Keratinocyte (primary cell): Measurements from ENCODE around the gene ABCC8. TPM values are rescaled to one million over a fixed set of nuclear protein-coding genes. Genes with fewer than 3 reads are reported as not detected.

Experiments used
- DNase-seq: peaks from one replicate; pipeline ENCODE4 v3.0.0-alpha.2; 2011; ENCODE audit warnings: low read depth, missing footprints, low spot score
- FAIRE-seq: peaks from 2 replicates; lab custom pipeline; 2011; peaks lifted over from hg19 to GRCh38; lab: Jason Lieb, UNC
- H2AFZ ChIP-seq: 2 replicates; pipeline ENCODE4 v1.6.0; 2012; ENCODE audit warnings: low read length, control low read depth, inconsistent platforms; ENCODE audit not compliant: control insufficient read depth
- H3K27ac ChIP-seq: 2 replicates; pipeline ENCODE4 v1.5.1; 2011; ENCODE audit warnings: low read length; ENCODE audit not compliant: control insufficient read depth, insufficient read depth
- H3K27me3 ChIP-seq: 3 replicates; pipeline ENCODE4 v1.6.0; 2011; ENCODE audit warnings: low read length; ENCODE audit not compliant: control insufficient read depth, insufficient read depth; ENCODE audit errors: extremely low read depth
- H3K36me3 ChIP-seq, 2 experiments: 2 replicates in 1 of 2; 3 replicates in 1 of 2; pipeline ENCODE4 v1.5.1; 2011; ENCODE audit warnings: low read length in 2 of 2, mild to moderate bottlenecking in 1 of 2; ENCODE audit not compliant: control insufficient read depth in 2 of 2, insufficient read depth in 2 of 2; ENCODE audit errors: extremely low read depth in 1 of 2
- H3K4me1 ChIP-seq: 3 replicates; pipeline ENCODE4 v1.5.1; 2011; ENCODE audit warnings: low read length; ENCODE audit not compliant: control insufficient read depth, insufficient read depth; ENCODE audit errors: extremely low read depth
- H3K4me2 ChIP-seq: 3 replicates; pipeline ENCODE4 v1.6.0; 2011; ENCODE audit warnings: low read depth, low read length; ENCODE audit not compliant: control insufficient read depth, insufficient read depth; ENCODE audit errors: extremely low read depth
- H3K4me3 ChIP-seq, 3 experiments: fragments of 200-600 bp in 1 of 3; sonication (generic) in 1 of 3; 2 replicates in 2 of 3; 3 replicates in 1 of 3; pipeline ENCODE4 v1.5.1; 2011 to 2016; ENCODE audit warnings: low read length in 3 of 3, mild to moderate bottlenecking in 3 of 3, control low read depth in 2 of 3, inconsistent platforms in 1 of 3, low read depth in 1 of 3, mixed read lengths in 1 of 3, mixed run types in 1 of 3, moderate library complexity in 1 of 3; ENCODE audit not compliant: control insufficient read depth in 2 of 3, insufficient read depth in 2 of 3; ENCODE audit errors: extremely low read depth in 1 of 3
- H3K79me2 ChIP-seq: 2 replicates; pipeline ENCODE4 v1.6.0; 2012; ENCODE audit warnings: low read length; ENCODE audit not compliant: control insufficient read depth, insufficient read depth
- H3K9ac ChIP-seq: 3 replicates; pipeline ENCODE4 v1.6.0; 2011; ENCODE audit warnings: low read length; ENCODE audit not compliant: control insufficient read depth, insufficient read depth; ENCODE audit errors: extremely low read depth
- H3K9me1 ChIP-seq: 3 replicates; pipeline ENCODE4 v1.6.0; 2011; ENCODE audit warnings: low read length; ENCODE audit not compliant: control insufficient read depth, insufficient read depth; ENCODE audit errors: extremely low read depth
- H3K9me3 ChIP-seq: 2 replicates; pipeline ENCODE4 v1.5.1; 2012; ENCODE audit warnings: low read depth, low read length; ENCODE audit not compliant: control insufficient read depth
- H4K20me1 ChIP-seq: 3 replicates; pipeline ENCODE4 v1.6.0; 2011; ENCODE audit warnings: low read length; ENCODE audit not compliant: control insufficient read depth, insufficient read depth; ENCODE audit errors: extremely low read depth
- EZH2 ChIP-seq: IDR thresholded peaks from one replicate; pipeline ENCODE4 v1.6.1; 2012; ENCODE audit warnings: inconsistent platforms, mild to moderate bottlenecking, low read length, moderate library complexity
- dilution Hi-C: fragments of 300-500 bp; cut with MboI; formaldehyde crosslinking; loops from one replicate; pipeline ENCODE4 v1.7.0; 2020; ENCODE audit warnings: low sequenced_read_pairs; ENCODE audit not compliant: extremely low pct_ligation_motif_present
- polyA plus RNA-seq, 5 experiments: library from polyadenylated mRNA; depleted of rRNA in 3 of 5; stranded (reverse) in 3 of 5; stranded (forward) in 1 of 5; unstranded in 1 of 5; fragments of >200 nt; gene quantifications; 1 replicate in 1 of 5; 2 replicates in 3 of 5; 3 replicates in 1 of 5; pipeline versions ENCODE4 v1.2.1 to v1.2.3, GENCODE V29; 2011 to 2012; ENCODE audit warnings: missing spikeins in 2 of 5, low read depth in 1 of 5, low replicate concordance in 1 of 5
- TF ChIP-seq, protein P1 (sequence below), 3 experiments: IDR thresholded peaks in 1 of 3; conservative IDR thresholded peaks in 1 of 3; optimal IDR thresholded peaks in 1 of 3; 2 replicates in 2 of 3; 3 replicates in 1 of 3; pipeline versions ENCODE3 to v1.5.1; 2011; ENCODE audit warnings: low read length in 3 of 3, mild to moderate bottlenecking in 3 of 3, moderate library complexity in 2 of 3, control low read depth in 1 of 3, inconsistent platforms in 1 of 3; ENCODE audit not compliant: insufficient read depth in 2 of 3; ENCODE audit errors: extremely low read depth in 1 of 3

Gene ABCC8
- polyA plus RNA-seq, 1 donor (not counting 4 experiments of a cell fraction or from before 2014, with no cell fraction given), result not detected

GRCh38 chr11:17351172-17351509 is 125.5 kb downstream of the ABCC8 start:
- H3K9me1 ChIP-seq, result no peaks in the 10 kb centered on the region
- dilution Hi-C loops, result no loop called here

DNA sequence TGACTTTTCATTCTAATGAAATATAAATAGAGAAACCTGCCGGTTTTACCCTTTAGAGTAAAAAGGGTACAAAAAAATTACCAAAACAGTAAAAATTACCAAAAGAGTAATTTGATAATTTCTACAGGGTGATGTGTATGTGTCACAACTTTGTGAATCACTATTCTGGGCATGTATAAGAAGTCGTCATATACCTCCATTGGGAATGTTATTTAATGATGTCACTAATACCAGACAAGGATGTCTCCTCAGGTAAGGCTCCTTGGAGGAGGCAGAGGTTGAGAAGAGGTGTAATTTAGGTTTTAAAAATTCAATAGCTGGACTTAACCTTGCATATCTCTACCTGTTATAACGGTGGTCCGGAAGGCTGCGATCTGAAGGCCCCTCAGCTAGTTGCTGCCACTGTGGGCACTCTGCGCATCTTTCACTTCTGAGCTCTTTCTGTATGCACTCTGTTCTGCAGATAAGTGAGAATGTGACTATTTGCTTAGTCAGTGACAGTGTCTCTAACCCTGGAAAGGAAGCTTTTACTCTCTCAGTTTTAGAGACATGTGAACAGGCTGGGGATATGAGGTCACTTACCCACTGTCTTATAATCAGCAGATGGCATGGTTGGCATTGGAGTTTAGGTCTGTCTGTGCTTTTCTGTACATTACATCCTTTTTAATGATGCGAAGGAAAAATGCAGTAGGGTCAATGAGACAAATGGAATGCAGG is 126.0 kb downstream of the ABCC8 start:
- Histone ChIP-seq H3K4me1 (peaks cover 10% of the 10 kb centered on the region), H3K9ac (no peak overlapping the region), H4K20me1 (no peaks in the 10 kb centered on the region), H3K9me1 (no peaks in the 10 kb centered on the region), H3K79me2 (no peaks in the 10 kb centered on the region), H3K27ac (no peak overlapping the region), H3K4me3 (no peak overlapping the region), H3K36me3 (no peaks in the 10 kb centered on the region), H3K9me3 (no peaks in the 10 kb centered on the region), H3K27me3 (no peaks in the 10 kb centered on the region), H2AFZ (no peak overlapping the region), H3K4me2 (no peak overlapping the region)
- TF ChIP-seq, protein P1, sequence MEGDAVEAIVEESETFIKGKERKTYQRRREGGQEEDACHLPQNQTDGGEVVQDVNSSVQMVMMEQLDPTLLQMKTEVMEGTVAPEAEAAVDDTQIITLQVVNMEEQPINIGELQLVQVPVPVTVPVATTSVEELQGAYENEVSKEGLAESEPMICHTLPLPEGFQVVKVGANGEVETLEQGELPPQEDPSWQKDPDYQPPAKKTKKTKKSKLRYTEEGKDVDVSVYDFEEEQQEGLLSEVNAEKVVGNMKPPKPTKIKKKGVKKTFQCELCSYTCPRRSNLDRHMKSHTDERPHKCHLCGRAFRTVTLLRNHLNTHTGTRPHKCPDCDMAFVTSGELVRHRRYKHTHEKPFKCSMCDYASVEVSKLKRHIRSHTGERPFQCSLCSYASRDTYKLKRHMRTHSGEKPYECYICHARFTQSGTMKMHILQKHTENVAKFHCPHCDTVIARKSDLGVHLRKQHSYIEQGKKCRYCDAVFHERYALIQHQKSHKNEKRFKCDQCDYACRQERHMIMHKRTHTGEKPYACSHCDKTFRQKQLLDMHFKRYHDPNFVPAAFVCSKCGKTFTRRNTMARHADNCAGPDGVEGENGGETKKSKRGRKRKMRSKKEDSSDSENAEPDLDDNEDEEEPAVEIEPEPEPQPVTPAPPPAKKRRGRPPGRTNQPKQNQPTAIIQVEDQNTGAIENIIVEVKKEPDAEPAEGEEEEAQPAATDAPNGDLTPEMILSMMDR (optimal IDR thresholded peaks at IDR 0.05 in 1 of 3, IDR thresholded peaks at IDR 0.05 in 1 of 3, conservative IDR thresholded peaks at IDR 0.05 in 1 of 3; ENCODE audit: extremely low read depth in 1 of 3, insufficient read depth in 2 of 3, low read length in 3 of 3), result no peak
- TF ChIP-seq EZH2, result no peak
- no peak for FAIRE-seq
- dilution Hi-C loops, result no loop called here
- no peak for DNase-seq

More at GRCh38 chr11:17351172-17351509, 125.5 kb downstream of the ABCC8 start:
- Histone ChIP-seq H3K36me3 (no peaks in the 10 kb centered on the region), H3K4me3 (peak overlapping the region; percentile 43 to 52 (median 51)), H3K79me2 (no peaks in the 10 kb centered on the region), H3K4me2 (peak overlapping the region; percentile 76), H2AFZ (no peak overlapping the region), H4K20me1 (no peaks in the 10 kb centered on the region), H3K27ac (no peak overlapping the region), H3K4me1 (peaks cover 10% of the 10 kb centered on the region), H3K27me3 (no peaks in the 10 kb centered on the region), H3K9ac (peak overlapping the region; percentile 78), H3K9me3 (no peaks in the 10 kb centered on the region)
- TF ChIP-seq, protein P1 (optimal IDR thresholded peaks at IDR 0.05 in 1 of 3, IDR thresholded peaks at IDR 0.05 in 1 of 3, conservative IDR thresholded peaks at IDR 0.05 in 1 of 3; ENCODE audit: extremely low read depth in 1 of 3, insufficient read depth in 2 of 3, low read length in 3 of 3), result no peak
- no peak for TF ChIP-seq EZH2
- DNase-seq, result no peak
- no peak for FAIRE-seq
